Neuron (in vitro differentiated cells): ENCODE data around the gene PPP2R5E.

Experiments
- H2AFZ ChIP-seq: one replicate; pipeline ENCODE4 v1.6.1; 2013; ENCODE audit warnings: low read depth, mild to moderate bottlenecking, inconsistent platforms, low read length, moderate library complexity
- H3K27me3 ChIP-seq: one replicate; pipeline ENCODE4 v1.6.1; 2013; ENCODE audit warnings: low read length; ENCODE audit not compliant: insufficient read depth
- H3K36me3 ChIP-seq: one replicate; pipeline ENCODE4 v1.6.1; 2013; ENCODE audit warnings: low read length; ENCODE audit not compliant: insufficient read depth
- H3K4me1 ChIP-seq: one replicate; pipeline ENCODE4 v1.6.1; 2013; ENCODE audit warnings: low read length; ENCODE audit not compliant: insufficient read depth
- H3K4me3 ChIP-seq: 2 replicates; pipeline ENCODE4 v1.5.1; 2013; ENCODE audit warnings: mild to moderate bottlenecking, low read length, moderate library complexity
- H3K9me3 ChIP-seq: one replicate; pipeline ENCODE4 v1.6.1; 2013; ENCODE audit warnings: low read length

Gene PPP2R5E

DNA sequence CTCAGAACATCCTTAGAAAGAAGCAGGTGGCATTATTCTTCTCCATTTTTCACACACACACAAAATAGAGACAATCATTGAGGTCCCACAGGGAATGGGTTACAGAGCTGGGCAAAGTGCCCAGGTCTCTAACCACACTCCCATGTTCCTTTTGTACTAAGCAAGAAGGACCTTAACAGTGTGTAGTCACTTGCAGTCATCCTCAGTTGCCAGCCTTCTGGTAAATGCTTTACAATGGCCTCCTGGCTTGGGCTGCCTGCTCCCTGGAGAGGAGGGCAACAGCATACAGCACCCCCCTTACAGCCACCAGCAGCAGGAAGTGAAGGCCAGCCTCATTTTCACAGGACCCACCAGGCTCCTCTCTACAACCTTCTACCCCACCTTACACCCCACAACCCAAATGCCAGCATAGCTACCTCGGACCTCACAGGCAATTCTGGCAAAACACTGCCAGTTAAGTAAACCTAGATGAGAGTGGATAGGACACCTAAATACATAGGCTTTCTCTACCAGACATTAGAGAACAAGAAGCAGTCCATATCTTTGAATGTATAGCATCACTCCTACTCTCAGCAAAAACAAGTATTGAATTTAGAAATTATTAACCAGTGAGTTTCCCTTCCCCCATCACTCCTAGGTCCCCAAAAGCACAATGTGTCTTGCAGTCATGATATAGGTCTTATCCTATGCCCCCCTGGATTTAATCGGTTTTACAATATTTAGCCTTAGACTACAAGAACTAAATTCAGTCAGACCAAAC lies 88.1 kb downstream of the PPP2R5E start:
- peaks cover 17% of the 10 kb centered on the region for H3K36me3 ChIP-seq
- H3K4me3 ChIP-seq = no peak overlapping the region
- H2AFZ ChIP-seq = no peak overlapping the region
- no peaks in the 10 kb centered on the region for H3K9me3 ChIP-seq
- no peaks in the 10 kb centered on the region for H3K4me1 ChIP-seq
- H3K27me3 ChIP-seq = no peaks in the 10 kb centered on the region

DNA sequence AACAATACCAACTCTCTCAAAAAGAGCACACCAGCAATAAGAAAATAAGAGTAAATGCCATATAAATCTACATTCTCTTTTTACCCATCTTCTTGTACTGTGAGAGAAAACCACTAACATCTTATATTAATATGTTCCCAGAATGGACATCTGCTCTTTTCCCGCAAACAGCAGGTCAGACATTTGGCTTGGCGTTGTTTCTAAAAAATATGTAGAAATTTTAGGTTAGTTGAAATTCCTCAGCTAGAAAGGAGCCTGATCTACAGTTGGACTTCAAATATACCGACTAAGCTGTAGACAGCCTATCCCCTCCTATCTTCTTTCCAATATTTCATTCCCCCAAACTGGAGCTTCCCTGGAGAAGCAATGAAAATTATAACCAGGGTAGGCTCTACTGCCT lies 88.7 kb downstream of the PPP2R5E start:
- no peaks in the 10 kb centered on the region for H3K4me1 ChIP-seq
- H3K27me3 ChIP-seq = no peaks in the 10 kb centered on the region
- no peak overlapping the region for H2AFZ ChIP-seq
- H3K36me3 ChIP-seq = peaks cover 17% of the 10 kb centered on the region
- H3K4me3 ChIP-seq = no peak overlapping the region
- H3K9me3 ChIP-seq = peaks cover under 1% of the 10 kb centered on the region

DNA sequence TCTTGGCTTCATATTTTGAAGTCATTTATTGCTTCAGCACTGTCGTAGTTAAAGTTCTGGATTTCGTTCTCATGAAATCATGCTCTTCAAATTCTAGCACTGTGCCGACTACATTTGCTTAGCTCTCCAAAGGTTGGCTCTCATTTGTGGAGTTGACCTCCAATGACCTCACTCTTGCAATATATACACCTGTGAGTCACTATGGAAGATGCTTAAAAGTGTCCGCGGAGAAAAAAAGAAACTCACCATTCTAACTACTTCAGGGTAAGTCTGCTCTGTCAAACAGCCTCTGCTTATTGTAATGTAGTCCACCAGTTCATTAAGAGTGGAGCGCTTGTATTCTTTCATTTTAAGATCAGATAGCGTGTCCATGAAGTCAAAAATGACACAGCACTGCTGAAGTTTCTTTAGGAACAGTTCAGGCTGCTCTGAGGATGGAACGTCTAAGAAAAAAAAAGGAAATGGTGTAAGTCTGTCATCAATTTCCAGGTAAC lies 89.7 kb downstream of the PPP2R5E start:
- Histone ChIP-seq H3K36me3 (peaks cover 17% of the 10 kb centered on the region), H3K4me1 (no peaks in the 10 kb centered on the region), H3K9me3 (peaks cover 2% of the 10 kb centered on the region), H2AFZ (no peak overlapping the region), H3K4me3 (no peak overlapping the region), H3K27me3 (no peaks in the 10 kb centered on the region)

DNA sequence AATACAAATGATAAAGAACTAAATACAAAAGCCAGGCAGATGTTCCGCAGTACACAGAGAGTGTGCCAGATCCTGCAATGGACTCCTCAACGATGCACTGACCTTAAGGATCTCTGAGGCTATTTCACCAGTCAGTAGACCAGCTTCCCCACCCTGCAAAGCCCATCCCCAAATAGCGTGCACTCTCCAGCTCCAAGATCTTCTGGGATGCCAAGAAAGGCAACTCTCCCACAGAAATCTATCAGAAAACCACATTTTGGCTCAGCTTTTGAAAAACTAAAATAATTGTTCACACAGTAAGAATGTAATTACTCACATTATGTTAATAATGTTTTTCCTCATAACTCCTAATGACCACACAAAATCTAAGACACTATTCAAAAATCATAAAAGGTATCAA lies 90.4 kb downstream of the PPP2R5E start:
- Histone ChIP-seq H2AFZ (no peak overlapping the region), H3K4me1 (no peaks in the 10 kb centered on the region), H3K27me3 (no peaks in the 10 kb centered on the region)

DNA sequence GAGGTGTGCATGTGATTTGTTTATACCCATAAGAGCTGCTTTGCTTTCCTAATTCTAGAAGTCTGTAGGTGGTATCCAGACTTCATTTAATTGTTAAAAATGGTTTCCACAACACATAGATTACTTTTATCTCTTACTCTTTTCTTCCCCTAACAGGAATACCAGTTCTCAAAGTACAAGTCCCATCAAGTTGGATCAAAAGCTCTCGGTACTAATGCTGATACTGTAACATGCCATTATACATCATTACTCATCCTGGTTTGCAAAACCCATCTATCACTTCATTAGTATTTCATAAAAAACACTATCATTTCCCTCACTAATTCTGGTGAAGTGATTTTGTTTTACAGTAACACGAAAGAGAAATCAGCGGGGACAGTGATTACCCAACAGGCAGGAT lies 94.3 kb downstream of the PPP2R5E start:
- Histone ChIP-seq H3K9me3 (peaks cover 2% of the 10 kb centered on the region), H2AFZ (no peak overlapping the region), H3K36me3 (peaks cover 17% of the 10 kb centered on the region), H3K4me1 (no peaks in the 10 kb centered on the region), H3K27me3 (no peaks in the 10 kb centered on the region), H3K4me3 (no peak overlapping the region)

More for the DNA sequence above, 90.4 kb downstream of the PPP2R5E start:
- Histone ChIP-seq H3K9me3 (peaks cover 2% of the 10 kb centered on the region), H3K4me3 (no peak overlapping the region), H3K36me3 (peaks cover 17% of the 10 kb centered on the region)

DNA sequence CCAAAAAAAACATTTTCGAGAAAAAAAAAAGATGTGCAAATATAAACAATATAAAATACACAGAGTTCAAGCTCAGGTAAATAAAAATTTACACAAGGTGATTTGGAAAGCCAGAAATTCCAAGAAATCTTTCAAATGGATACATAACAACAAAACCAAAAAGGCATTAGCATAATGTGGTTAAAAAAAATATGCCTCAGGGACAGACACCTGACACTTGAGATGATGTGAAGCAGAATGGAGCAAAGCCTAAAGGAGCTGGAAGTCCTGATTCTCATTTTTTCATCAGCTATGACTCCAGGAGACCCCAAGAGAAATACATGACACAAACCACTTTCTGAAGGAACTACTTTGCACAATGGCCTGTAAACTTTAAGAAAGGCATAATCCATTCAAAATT lies 98.6 kb downstream of the PPP2R5E start:
- no peak overlapping the region for H2AFZ ChIP-seq
- H3K9me3 ChIP-seq = peaks cover 2% of the 10 kb centered on the region
- H3K4me1 ChIP-seq = no peaks in the 10 kb centered on the region
- no peaks in the 10 kb centered on the region for H3K36me3 ChIP-seq
- H3K27me3 ChIP-seq = no peaks in the 10 kb centered on the region
- no peak overlapping the region for H3K4me3 ChIP-seq

DNA sequence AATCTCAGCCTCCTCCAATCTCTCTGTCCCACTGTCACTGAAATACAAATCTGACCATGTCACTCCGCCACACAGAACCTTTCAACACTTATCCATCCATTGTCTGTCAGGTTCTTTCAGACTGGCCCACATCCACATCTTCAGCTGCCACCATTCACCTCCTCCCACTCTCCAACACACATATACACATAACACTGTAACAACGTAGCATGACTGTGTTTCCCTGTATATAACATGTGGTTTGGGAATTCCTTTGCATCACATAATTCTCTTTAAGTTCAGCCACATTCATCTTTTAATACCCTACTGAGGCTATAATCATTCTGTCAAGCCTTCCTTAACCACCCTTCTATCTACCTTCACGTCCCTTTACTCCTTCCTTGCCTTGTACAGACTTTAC lies 99.2 kb downstream of the PPP2R5E start:
- no peak overlapping the region for H3K4me3 ChIP-seq
- H2AFZ ChIP-seq = no peak overlapping the region

DNA sequence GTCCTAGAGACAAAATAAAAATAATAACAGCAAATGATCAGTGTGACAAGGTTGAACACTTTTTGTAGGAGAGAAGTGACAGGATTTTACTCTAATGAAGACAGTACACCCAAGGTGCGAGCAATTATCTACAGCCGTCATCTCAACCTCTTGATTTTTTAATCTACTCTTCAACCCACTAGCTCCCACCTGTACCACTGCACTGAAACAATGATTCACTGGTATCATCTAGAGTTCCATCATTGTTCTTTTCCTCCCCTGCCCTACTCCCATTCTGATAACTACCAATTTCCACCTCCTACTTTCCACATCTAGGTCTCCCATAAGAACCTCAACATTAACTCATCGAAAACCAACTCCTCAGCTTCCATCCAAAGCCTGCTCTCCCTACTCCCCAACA lies 99.8 kb downstream of the PPP2R5E start:
- H3K9me3 ChIP-seq = no peaks in the 10 kb centered on the region
- H3K27me3 ChIP-seq = no peaks in the 10 kb centered on the region
- peaks cover 2% of the 10 kb centered on the region for H3K36me3 ChIP-seq
- H3K4me3 ChIP-seq = no peak overlapping the region
- H3K4me1 ChIP-seq = no peaks in the 10 kb centered on the region
- no peak overlapping the region for H2AFZ ChIP-seq

More for the DNA sequence above, 99.2 kb downstream of the PPP2R5E start:
- Histone ChIP-seq H3K36me3 (peaks cover under 1% of the 10 kb centered on the region), H3K27me3 (no peaks in the 10 kb centered on the region), H3K9me3 (no peaks in the 10 kb centered on the region), H3K4me1 (no peaks in the 10 kb centered on the region)

DNA sequence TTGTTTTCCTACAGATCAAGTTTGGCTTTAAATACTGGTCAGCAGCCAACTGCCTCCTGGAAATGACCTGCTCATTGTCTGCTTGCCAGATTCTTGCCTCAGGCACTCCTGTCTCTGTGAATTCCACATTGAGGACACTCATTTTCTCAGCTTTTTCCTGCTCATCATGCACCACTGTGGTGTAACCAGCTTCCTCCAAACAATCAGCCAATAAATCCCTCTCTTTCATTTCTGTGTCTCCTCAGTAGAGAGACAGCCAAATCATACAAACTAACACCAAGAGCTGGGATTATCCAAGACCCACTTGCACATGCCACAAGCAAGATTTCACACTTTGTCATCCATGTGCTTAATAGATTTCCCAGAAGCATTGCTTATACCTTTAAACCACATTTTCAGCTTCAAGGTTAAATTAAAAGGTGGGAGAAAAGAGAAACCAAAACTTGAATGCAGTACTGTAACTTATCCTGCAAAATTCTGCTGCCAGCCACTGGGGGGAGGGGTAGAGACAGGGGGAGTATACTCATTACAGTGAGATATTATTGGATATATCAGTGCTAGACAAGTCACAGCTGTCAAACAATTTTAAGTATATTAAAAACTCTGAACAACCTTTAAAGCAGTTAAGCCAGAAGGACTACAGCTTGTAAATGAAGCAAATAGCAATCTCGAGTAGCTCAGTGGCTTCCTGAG lies 105.0 kb downstream of the PPP2R5E start:
- H3K4me3 ChIP-seq = no peak overlapping the region
- no peaks in the 10 kb centered on the region for H3K27me3 ChIP-seq
- H3K36me3 ChIP-seq = peaks cover 2% of the 10 kb centered on the region
- H2AFZ ChIP-seq = no peak overlapping the region
- no peaks in the 10 kb centered on the region for H3K4me1 ChIP-seq
- H3K9me3 ChIP-seq = no peaks in the 10 kb centered on the region

DNA sequence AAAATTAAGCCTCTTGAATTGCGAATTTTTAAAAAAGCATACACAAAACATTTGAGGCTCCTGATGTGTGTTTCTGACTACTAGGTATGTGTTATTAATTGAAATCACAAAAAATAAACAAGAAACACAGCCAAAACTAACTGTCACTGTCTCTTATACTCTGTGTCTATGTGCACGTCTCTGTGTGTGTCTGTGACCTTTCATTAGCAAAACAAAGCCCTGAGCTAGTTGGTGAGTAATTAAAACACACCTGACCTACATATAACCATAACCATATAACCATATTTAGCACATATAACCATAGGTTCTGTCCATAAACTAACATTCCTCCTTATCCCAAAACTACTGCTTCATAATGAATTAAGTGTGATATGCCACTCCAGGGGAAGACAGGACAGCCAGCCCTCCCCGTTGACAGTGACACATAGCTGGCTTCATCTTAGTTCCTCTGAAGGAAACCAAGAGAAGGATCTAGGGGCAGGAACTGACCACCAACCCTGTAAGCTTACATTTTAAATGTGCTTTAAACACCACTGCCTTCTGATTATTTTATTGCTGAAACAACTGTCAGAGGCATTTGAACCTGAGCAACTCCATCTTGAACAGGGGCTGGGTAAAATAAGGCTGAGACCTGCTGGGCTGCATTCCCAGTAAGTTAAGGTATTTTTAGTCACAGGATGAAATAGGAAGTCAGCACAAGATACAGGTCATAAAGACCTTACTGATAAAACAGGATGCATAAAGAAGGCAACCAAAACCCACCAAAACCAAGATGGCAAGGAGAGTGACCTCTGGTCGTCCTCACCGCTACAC lies 106.7 kb downstream of the PPP2R5E start:
- H3K27me3 ChIP-seq = no peaks in the 10 kb centered on the region
- peaks cover 9% of the 10 kb centered on the region for H3K4me1 ChIP-seq
- no peak overlapping the region for H3K4me3 ChIP-seq
- no peaks in the 10 kb centered on the region for H3K9me3 ChIP-seq
- no peak overlapping the region for H2AFZ ChIP-seq
- peaks cover 2% of the 10 kb centered on the region for H3K36me3 ChIP-seq

DNA sequence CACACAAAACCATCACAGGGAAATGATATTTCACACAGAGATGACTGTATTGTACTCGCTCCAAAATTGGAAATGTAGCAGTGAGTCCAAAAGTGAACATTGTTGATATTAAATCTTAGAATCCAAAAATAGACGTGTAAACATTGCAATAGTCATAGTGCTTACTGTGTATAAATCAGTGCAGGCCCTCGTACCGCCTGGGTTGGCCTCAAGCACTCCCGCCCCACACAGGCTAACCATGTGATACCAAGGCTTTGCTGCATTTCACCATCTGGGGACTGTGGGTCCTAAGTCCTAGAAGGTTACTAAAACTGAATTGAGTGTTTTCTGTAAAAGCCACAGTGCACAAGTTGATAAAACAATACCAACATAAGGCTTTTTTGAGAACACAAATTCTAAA lies 107.3 kb downstream of the PPP2R5E start:
- Histone ChIP-seq H3K4me3 (no peak overlapping the region), H3K27me3 (no peaks in the 10 kb centered on the region), H3K36me3 (peaks cover 2% of the 10 kb centered on the region), H2AFZ (no peak overlapping the region), H3K9me3 (no peaks in the 10 kb centered on the region), H3K4me1 (peaks cover 9% of the 10 kb centered on the region)

DNA sequence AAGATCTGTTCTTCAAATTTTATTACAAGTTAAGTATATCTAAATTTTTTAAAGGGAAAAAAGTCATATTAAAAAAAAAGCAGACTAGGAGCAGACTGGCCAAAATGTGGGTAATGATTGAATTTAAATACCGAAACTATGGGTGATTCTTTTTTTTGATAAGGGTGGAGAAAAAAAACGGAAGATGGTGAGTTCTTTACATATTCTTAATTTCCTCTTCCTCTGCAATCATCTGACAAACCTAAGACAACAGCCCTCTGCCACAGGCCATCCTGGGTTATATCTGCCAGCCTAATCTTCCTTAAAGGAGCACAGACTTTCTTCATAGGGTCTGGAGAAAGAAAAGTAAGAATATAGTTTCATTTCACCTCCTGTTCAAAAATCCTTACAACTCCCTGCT lies 108.0 kb downstream of the PPP2R5E start:
- Histone ChIP-seq H3K4me3 (no peak overlapping the region), H3K27me3 (no peaks in the 10 kb centered on the region), H3K36me3 (peaks cover 2% of the 10 kb centered on the region), H3K9me3 (no peaks in the 10 kb centered on the region), H3K4me1 (peaks cover 9% of the 10 kb centered on the region), H2AFZ (no peak overlapping the region)
